SK-N-SH treated with all-trans-retinoic acid at 6 μM for 48 hours (cell line): ENCODE data around the gene PSME2.

Source experiments
- ATAC-seq: fragments of 200-7000 bp; cut with Tn5 transposase; 3 replicates; pipeline ENCODE4 v1.9.1; 2020; ENCODE audit warnings: mild to moderate bottlenecking, moderate library complexity
- CSDC2 ChIP-seq: fragments of 250-450 bp; sonication (Bioruptor Pico); IDR thresholded peaks from 2 replicates; pipeline ENCODE4 v1.5.0; 2020; ENCODE audit warnings: mild to moderate bottlenecking, moderate library complexity
- ESRRG ChIP-seq: fragments of 250-450 bp; sonication (Bioruptor Pico); IDR thresholded peaks from 2 replicates; pipeline ENCODE4 v1.6.1; 2021; ENCODE audit warnings: mild to moderate bottlenecking
- ISL1 ChIP-seq: fragments of 250-450 bp; sonication (Bioruptor Pico); IDR thresholded peaks from 2 replicates; pipeline ENCODE4 v2.1.2; 2022; ENCODE audit warnings: mild to moderate bottlenecking, moderate library complexity
- OSR1 ChIP-seq: fragments of 250-450 bp; sonication (Bioruptor Pico); IDR thresholded peaks from 2 replicates; pipeline ENCODE4 v1.8.0; 2022; ENCODE audit warnings: moderate library complexity, mild to moderate bottlenecking, inconsistent platforms
- PPARA ChIP-seq: fragments of 250-450 bp; sonication (Bioruptor Pico); IDR thresholded peaks from 2 replicates; pipeline ENCODE4 v1.5.0; 2020; ENCODE audit warnings: mild to moderate bottlenecking, borderline replicate concordance
- RARB ChIP-seq: fragments of 250-450 bp; sonication (Bioruptor Pico); IDR thresholded peaks from 2 replicates; pipeline ENCODE4 v1.8.0; 2021; ENCODE audit warnings: mild to moderate bottlenecking, moderate library complexity
- SNAI2 ChIP-seq: fragments of 250-450 bp; sonication (Bioruptor Pico); IDR thresholded peaks from 2 replicates; pipeline ENCODE4 v1.5.0; 2020; ENCODE audit warnings: mild to moderate bottlenecking, moderate library complexity
- TOX ChIP-seq: fragments of 250-450 bp; sonication (Bioruptor Pico); IDR thresholded peaks from 2 replicates; pipeline ENCODE4 v1.8.0; 2021; ENCODE audit warnings: mild to moderate bottlenecking, moderate library complexity, borderline replicate concordance
- ZC3H10 ChIP-seq: fragments of 250-450 bp; sonication (Bioruptor Pico); IDR thresholded peaks from 2 replicates; pipeline ENCODE4 v1.5.1; 2021; ENCODE audit warnings: mild to moderate bottlenecking, moderate library complexity
- ZFP3 ChIP-seq: fragments of 250-450 bp; sonication (Bioruptor Pico); IDR thresholded peaks from 2 replicates; pipeline ENCODE4 v1.5.0; 2020; ENCODE audit warnings: mild to moderate bottlenecking, moderate library complexity
- ZFP30 ChIP-seq: fragments of 450-650 bp; formaldehyde crosslinking; IDR thresholded peaks from 2 replicates; pipeline ENCODE4 v1.5.0; 2022; ENCODE audit warnings: mild to moderate bottlenecking, moderate library complexity
- ZNF565 ChIP-seq: fragments of 450-650 bp; formaldehyde crosslinking; conservative IDR thresholded peaks from 2 replicates; pipeline ENCODE4 v1.5.0; 2020; ENCODE audit warnings: low read depth, mild to moderate bottlenecking, moderate library complexity
- ZNF8 ChIP-seq: fragments of 450-650 bp; formaldehyde crosslinking; IDR thresholded peaks from 2 replicates; pipeline ENCODE4 v1.5.0; 2020; ENCODE audit warnings: mild to moderate bottlenecking, moderate library complexity
- TF ChIP-seq, protein P1 (sequence below): fragments of 250-450 bp; sonication (Bioruptor Pico); IDR thresholded peaks from 2 replicates; pipeline ENCODE4 v1.8.0; 2021; ENCODE audit warnings: low read depth, mild to moderate bottlenecking, moderate library complexity, borderline replicate concordance
- TF ChIP-seq, protein P2 (sequence below): fragments of 250-450 bp; sonication (Bioruptor Pico); IDR thresholded peaks from 2 replicates; pipeline ENCODE4 v1.5.0; 2020; ENCODE audit warnings: mild to moderate bottlenecking, moderate library complexity
- TF ChIP-seq, protein P3 (sequence below): fragments of 250-450 bp; sonication (Bioruptor Pico); IDR thresholded peaks from 2 replicates; pipeline ENCODE4 v1.5.1; 2020; ENCODE audit warnings: low read depth, mild to moderate bottlenecking, moderate library complexity
- TF ChIP-seq, protein P4 (sequence below): fragments of 250-450 bp; sonication (Bioruptor Pico); IDR thresholded peaks from 2 replicates; pipeline ENCODE4 v1.5.1; 2021; ENCODE audit warnings: mild to moderate bottlenecking, moderate library complexity
- TF ChIP-seq, protein P5 (sequence below): fragments of 250-450 bp; sonication (Bioruptor Pico); IDR thresholded peaks from 2 replicates; pipeline ENCODE4 v1.8.0; 2020; ENCODE audit warnings: mild to moderate bottlenecking, moderate library complexity, borderline replicate concordance

Gene PSME2

DNA sequence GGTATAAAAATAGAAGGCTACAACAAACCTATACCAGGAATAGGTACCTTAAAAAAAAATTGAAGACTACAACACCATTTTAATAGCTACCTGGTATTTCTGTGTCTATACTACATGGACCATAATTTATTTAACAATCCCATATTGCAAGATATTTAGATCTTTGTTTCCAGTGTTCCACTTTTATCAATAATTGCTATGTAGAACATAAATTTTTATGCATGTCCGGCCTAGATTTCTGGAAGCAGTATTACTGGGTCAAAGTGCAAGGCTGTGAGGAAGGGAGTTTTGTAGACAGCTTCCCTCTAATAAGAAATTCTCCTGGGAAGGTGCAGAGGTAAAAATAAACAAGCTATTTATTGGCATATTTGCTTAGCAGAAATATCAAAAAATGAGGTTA is 35.9 kb downstream of the PSME2 start (continued):
- TF ChIP-seq, protein P1, sequence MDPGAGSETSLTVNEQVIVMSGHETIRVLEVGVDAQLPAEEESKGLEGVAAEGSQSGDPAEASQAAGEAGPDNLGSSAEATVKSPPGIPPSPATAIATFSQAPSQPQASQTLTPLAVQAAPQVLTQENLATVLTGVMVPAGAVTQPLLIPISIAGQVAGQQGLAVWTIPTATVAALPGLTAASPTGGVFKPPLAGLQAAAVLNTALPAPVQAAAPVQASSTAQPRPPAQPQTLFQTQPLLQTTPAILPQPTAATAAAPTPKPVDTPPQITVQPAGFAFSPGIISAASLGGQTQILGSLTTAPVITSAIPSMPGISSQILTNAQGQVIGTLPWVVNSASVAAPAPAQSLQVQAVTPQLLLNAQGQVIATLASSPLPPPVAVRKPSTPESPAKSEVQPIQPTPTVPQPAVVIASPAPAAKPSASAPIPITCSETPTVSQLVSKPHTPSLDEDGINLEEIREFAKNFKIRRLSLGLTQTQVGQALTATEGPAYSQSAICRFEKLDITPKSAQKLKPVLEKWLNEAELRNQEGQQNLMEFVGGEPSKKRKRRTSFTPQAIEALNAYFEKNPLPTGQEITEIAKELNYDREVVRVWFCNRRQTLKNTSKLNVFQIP (CRISPR knock-in tag): no peak
- TF ChIP-seq ISL1 (CRISPR knock-in tag) (no peak), SNAI2 (CRISPR knock-in tag) (no peak), ZNF565 (CRISPR knock-in tag) (no peak), OSR1 (no peak)
- TF ChIP-seq, protein P2, sequence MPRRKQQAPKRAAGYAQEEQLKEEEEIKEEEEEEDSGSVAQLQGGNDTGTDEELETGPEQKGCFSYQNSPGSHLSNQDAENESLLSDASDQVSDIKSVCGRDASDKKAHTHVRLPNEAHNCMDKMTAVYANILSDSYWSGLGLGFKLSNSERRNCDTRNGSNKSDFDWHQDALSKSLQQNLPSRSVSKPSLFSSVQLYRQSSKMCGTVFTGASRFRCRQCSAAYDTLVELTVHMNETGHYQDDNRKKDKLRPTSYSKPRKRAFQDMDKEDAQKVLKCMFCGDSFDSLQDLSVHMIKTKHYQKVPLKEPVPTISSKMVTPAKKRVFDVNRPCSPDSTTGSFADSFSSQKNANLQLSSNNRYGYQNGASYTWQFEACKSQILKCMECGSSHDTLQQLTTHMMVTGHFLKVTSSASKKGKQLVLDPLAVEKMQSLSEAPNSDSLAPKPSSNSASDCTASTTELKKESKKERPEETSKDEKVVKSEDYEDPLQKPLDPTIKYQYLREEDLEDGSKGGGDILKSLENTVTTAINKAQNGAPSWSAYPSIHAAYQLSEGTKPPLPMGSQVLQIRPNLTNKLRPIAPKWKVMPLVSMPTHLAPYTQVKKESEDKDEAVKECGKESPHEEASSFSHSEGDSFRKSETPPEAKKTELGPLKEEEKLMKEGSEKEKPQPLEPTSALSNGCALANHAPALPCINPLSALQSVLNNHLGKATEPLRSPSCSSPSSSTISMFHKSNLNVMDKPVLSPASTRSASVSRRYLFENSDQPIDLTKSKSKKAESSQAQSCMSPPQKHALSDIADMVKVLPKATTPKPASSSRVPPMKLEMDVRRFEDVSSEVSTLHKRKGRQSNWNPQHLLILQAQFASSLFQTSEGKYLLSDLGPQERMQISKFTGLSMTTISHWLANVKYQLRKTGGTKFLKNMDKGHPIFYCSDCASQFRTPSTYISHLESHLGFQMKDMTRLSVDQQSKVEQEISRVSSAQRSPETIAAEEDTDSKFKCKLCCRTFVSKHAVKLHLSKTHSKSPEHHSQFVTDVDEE (CRISPR knock-in tag): no peak

DNA sequence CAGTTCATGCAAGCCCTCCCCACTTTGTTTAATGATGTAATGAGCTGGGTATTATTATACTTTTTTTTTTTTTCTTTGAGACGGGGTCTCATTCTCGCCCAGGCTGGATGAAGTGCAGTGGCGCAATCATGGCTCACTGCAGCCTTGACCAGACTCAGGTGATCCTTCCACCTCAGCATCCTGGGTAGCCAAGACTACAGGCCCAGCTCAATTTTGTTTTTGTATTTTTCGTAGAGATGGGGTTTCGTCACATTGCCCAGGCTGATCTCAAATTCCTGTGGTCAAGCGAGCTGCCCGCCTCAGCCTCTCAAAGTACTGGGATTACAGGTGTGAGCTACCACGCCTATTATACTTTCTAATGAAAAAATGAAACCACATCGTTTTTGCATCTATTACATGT is 36.4 kb downstream of the PSME2 start:
- no peak for ATAC-seq
- TF ChIP-seq TOX (CRISPR knock-in tag) (no peak), RARB (CRISPR knock-in tag) (no peak)
- TF ChIP-seq, protein P2 (CRISPR knock-in tag): no peak
- TF ChIP-seq, protein P3, sequence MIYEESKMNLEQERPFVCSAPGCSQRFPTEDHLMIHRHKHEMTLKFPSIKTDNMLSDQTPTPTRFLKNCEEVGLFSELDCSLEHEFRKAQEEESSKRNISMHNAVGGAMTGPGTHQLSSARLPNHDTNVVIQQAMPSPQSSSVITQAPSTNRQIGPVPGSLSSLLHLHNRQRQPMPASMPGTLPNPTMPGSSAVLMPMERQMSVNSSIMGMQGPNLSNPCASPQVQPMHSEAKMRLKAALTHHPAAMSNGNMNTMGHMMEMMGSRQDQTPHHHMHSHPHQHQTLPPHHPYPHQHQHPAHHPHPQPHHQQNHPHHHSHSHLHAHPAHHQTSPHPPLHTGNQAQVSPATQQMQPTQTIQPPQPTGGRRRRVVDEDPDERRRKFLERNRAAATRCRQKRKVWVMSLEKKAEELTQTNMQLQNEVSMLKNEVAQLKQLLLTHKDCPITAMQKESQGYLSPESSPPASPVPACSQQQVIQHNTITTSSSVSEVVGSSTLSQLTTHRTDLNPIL (CRISPR knock-in tag): no peak
- TF ChIP-seq, protein P1 (CRISPR knock-in tag): no peak

DNA sequence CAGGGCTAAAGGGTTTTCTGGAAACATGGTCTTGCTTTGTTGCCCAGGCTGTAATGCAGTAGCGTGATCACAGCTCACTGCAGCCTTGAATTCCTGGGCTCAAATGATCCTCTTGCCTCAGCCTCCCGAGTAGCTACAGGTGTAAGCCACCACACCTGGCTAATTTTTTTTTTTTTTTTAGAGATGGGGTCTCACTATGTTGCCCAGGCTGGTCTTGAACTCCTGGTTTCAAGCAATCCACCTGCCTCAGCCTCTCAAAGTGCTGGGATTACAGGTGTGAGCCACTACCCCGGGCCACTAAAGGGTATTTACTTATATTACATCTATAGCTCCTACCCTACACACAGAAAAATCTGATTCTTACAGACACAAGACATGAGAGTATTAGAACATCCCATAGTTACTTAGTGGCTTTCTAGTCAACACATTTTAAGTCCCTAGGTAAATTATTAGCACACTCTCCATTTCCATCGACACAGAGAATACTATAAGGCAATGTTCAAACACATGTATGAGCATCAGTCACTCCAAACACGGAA is 38.0 kb downstream of the PSME2 start:
- ATAC-seq: peak; percentile 51; the same call in 2 of the 3 replicates

More for the DNA sequence above, 38.0 kb downstream of the PSME2 start:
- no peak for TF ChIP-seq ZC3H10 (CRISPR knock-in tag)
- TF ChIP-seq, protein P4, sequence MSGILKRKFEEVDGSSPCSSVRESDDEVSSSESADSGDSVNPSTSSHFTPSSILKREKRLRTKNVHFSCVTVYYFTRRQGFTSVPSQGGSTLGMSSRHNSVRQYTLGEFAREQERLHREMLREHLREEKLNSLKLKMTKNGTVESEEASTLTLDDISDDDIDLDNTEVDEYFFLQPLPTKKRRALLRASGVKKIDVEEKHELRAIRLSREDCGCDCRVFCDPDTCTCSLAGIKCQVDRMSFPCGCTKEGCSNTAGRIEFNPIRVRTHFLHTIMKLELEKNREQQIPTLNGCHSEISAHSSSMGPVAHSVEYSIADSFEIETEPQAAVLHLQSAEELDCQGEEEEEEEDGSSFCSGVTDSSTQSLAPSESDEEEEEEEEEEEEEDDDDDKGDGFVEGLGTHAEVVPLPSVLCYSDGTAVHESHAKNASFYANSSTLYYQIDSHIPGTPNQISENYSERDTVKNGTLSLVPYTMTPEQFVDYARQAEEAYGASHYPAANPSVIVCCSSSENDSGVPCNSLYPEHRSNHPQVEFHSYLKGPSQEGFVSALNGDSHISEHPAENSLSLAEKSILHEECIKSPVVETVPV (CRISPR knock-in tag): no peak
- no peak for TF ChIP-seq CSDC2
- TF ChIP-seq, protein P5, sequence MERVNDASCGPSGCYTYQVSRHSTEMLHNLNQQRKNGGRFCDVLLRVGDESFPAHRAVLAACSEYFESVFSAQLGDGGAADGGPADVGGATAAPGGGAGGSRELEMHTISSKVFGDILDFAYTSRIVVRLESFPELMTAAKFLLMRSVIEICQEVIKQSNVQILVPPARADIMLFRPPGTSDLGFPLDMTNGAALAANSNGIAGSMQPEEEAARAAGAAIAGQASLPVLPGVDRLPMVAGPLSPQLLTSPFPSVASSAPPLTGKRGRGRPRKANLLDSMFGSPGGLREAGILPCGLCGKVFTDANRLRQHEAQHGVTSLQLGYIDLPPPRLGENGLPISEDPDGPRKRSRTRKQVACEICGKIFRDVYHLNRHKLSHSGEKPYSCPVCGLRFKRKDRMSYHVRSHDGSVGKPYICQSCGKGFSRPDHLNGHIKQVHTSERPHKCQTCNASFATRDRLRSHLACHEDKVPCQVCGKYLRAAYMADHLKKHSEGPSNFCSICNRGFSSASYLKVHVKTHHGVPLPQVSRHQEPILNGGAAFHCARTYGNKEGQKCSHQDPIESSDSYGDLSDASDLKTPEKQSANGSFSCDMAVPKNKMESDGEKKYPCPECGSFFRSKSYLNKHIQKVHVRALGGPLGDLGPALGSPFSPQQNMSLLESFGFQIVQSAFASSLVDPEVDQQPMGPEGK (CRISPR knock-in tag): no peak
- TF ChIP-seq ZNF8 (CRISPR knock-in tag): no peak
- no peak for TF ChIP-seq ESRRG (CRISPR knock-in tag)
- no peak for TF ChIP-seq ZFP3 (CRISPR knock-in tag)
- no peak for TF ChIP-seq ZNF565 (CRISPR knock-in tag)
- TF ChIP-seq PPARA (CRISPR knock-in tag): no peak
- no peak for TF ChIP-seq ZFP30 (CRISPR knock-in tag)
- TF ChIP-seq, all 23 proteins: peak for 0
